ENCODE measurements around the gene FCSK.
"Not testable (repeated sequence)": the region's sequence is repeated elsewhere in the genome, so short reads cannot be mapped to it uniquely, and the experiment has no call there.

FCSK gene

DNA sequence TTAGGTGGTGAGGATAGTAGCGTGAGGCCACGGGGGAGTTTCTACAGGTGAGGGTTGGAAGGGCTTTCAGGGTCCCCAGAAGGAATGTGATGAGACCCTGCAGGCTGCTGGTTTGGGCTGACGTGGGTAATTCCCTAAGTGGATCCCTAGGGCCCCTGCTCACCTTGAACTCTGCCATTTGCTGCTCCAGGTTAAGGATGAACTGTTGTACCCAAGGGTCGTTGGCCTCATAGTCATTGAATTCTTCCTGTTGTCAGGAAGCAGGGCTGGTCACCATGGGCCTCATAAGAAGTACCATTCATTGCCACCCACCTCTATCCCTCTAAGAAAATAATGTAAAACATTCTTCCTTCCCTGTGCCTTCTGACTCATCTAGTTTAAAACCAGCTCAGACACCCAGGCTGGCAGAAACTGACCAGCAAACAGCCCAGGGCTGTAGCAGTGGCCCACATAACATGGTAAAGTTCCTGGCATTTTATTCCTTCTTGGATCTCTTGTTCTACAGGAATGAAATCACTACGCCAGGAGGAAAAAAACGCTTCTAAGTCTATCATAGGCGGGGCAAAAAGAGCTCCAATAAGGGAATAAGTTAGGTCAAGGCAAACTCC is 27.6 kb downstream of the FCSK start:
- no peak for DNase-seq

DNA sequence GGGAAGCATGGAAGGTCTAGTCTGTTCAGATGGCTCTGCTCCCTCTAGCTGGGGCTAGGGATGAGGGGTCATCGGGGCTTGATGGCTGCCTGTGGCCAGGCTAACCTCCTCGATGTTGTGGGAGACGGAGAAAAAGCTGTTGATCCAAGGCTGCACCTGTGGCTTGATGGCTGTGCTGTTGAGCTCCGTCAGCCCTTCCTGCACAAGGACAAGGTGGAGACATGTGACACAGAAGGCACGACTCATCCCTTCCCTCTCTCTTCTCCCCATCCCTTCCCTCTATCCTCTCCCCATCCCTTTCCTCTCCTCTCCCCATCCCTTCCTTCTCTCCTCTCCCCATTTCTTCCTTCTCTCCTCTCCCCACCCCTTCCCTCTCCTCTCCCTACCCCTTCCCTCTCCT is 28.2 kb downstream of the FCSK start:
- no peak for DNase-seq

DNA sequence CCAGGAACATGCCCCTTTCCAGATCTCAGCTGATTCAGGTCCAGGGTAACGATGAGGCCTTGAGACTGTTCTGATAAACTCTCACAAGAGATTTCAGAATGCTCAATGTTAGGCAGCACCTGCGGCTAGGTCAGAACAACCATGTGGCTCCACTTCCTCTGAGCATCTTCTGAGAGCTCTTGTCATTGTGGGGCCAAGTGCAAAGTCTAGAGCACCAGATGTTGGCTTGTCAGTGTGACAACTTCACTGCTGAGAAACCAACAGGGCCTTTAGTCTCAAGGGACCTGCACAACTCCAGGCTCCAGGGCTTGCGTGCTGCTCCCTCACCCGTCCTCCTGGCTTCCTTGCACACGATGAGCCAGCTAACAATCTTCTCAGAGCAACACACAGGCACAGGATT is 29.0 kb downstream of the FCSK start:
- no peak for DNase-seq

- no peak for DNase-seq
Observed at GRCh38 chr16:70484867-70485266, 30.5 kb downstream of the FCSK start.

GRCh38 chr16:70490261-70490660 is 35.9 kb downstream of the FCSK start:
- peak; percentile 88 for DNase-seq

GRCh38 chr16:70493802-70494201 is 39.4 kb downstream of the FCSK start:
- DNase-seq = no peak

- no peak for DNase-seq
Observed at GRCh38 chr16:70494202-70494770, 39.9 kb downstream of the FCSK start.

DNA sequence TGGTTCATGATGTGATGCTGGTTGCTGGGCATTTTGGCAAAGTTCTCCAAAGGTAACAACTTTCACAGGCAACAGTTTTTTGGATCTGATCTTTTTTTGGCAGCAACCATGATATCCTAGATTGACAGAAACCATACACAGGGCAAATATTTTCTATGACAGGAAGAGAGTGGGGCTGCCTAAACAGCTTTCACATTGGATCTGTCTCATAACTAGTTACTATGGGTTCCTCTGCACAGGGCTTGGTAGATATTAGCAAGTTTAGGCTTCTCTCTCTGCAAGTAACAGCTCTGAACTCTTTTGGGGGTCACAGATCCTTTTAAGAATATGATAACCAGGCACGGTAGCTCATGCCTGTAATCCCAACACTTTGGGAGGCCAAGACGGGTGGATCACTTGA is 40.4 kb downstream of the FCSK start:
- no peak for DNase-seq

GRCh38 chr16:70495425-70496182 is 41.2 kb downstream of the FCSK start:
- peak; percentile 94 for DNase-seq

DNA sequence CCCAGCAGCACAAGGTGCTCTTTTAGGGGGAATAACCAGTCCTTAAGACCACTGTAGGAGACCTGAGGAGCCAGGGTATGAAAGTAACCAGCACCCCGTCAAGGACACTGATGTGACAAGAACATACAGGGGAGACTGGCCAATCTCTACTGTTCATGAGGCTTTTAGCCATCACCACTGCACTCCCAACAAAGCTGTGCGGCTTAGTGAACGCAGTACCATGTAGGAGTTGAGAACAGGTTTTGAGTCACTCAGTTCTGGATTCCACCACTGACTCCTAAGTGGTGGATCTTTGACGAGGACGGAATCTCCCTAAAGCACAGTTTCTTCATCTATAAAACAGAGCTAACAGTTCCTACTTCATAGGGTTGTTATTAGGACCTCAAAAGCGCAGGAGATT is 42.1 kb downstream of the FCSK start:
- DNase-seq = no peak

DNA sequence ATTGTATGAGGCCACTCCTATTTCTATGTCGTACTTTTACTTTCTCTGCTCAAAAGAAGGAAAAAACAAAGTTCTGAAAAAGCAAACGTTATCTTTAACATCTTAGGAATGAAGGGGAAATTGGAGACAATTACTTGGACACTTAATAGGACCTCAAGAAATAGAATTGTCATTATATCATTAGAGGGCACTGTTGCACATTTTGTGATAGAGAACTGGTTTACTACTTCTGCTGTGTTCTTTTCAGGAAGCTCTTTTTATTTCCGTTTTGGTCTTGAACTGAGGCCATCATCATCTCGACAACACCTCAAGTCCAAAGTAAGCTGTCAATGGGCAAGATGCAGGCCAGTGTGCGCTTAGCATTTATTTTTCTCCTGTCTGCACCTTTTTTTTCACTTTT is 54.4 kb downstream of the FCSK start:
- DNase-seq = no peak

DNA sequence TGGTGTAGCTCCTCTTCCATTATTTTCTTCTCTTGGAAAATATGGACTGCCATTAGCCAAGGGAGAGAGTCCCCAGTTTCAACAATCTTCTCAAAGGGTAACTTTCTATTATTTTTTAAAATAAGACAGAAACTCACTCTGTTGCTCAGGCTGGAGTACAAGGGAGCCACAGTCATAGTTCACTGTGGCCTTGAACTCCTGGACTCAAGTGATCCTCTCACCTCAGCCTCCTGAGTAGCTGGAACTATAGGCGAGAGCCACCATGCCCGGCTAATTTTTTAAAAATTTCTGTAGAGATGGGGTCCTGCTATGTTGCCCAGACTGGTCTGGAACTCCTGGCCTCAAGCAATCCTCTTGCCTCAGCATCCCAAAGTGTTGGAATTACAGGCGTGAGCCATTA is 55.8 kb downstream of the FCSK start:
- DNase-seq = no peak

GRCh38 chr16:70511833-70512232 is 57.4 kb downstream of the FCSK start:
- no peak for DNase-seq

DNA sequence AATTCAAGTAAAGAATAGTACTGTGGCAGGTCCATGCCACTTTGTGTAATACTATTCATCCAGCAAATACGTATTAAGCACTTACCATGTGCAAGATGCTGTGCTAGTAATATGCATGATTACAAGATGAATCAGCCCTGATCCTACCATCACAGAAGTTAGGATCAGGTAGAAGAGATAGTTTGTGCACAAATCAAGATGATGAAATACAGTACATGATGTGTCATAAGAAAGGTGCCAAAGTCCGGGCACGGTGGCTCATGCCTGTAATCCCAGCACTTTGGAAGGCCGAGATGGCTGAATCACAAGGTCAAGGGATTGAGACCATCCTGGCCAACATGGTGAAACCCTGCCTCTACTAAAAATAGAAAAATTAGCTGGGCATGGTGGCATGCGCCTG is 58.1 kb downstream of the FCSK start:
- no peak for DNase-seq

GRCh38 chr16:70520612-70521297 is 66.4 kb downstream of the FCSK start:
- DNase-seq = no peak

DNA sequence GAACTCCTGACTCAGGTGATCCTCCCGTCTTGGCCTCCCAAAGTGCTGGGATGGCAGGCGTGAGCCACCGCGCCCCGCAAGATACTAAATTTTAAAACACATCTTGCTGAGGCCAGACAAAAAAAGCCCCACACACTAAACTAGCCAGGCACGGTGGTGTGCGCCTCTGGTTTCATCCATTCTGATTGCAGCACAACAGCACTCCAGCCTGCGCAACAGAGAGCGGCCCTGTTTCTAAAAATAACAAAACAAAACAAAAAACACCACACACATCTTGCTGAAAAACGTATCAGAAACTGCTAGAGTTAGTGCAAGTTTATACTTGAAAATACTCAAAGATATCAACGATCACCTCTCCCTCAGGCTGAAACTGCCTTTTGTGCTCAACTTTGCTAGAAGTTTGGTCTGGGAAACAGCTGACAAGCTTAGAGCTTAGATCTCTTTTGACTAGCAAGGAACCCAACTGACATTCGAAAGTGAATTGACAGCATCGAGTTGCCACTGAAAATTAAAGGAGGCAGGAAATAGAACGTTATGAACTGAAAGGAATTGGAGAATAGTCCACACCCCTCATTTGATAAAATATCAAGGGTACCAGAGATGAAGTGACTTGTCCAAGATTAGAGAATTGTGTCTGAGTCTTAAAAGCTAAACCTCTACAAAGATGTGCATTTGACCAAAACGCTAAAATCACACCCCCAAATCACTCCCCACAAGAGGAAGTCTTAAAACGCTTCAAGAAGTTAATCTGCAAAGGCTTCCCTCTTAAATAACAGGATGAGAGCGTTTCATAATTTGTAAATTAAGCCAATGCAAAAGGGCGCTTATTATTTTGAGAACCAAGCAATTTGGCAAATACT is 68.1 kb downstream of the FCSK start:
- DNase-seq = no peak

DNA sequence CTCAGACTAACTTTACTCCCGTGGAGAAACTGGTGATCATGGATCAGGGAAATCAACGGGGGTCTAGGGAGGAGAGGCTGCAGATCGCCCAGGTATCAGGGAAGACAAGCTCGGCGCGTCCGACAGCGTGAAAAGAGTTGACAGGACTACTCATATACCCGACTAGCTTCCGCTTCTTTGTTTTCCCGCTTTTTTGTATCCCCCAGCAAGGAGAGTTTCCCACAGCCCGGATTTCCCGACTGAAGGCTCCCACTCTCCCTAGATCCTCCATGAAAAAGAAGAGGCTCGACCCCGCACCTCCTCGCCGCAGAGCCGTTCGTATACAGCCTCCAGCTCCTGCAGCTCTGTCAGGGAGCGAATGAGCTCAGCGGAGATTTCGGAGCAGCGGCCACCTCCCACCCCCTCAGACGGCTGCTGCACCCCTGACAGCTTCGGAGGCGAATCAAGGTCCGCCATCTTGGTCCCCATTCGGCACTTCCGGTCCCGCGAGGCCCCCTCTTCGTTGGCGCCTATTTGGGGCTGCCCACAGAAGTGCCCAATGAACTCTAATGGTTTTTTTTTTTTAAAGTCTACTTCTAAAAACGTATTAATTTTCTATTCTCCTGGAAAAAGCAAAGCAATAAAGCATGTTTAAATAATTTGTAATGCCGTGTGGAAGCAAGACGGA is 68.8 kb downstream of the FCSK start, which contains the start of gene COG4:
Gene COG4, minus strand, starts transcription at position 479 of the 667 bp plus-strand sequence. Its CDS starts 11 bp downstream, at position 468.
- DNase-seq = peak; percentile 73

DNA sequence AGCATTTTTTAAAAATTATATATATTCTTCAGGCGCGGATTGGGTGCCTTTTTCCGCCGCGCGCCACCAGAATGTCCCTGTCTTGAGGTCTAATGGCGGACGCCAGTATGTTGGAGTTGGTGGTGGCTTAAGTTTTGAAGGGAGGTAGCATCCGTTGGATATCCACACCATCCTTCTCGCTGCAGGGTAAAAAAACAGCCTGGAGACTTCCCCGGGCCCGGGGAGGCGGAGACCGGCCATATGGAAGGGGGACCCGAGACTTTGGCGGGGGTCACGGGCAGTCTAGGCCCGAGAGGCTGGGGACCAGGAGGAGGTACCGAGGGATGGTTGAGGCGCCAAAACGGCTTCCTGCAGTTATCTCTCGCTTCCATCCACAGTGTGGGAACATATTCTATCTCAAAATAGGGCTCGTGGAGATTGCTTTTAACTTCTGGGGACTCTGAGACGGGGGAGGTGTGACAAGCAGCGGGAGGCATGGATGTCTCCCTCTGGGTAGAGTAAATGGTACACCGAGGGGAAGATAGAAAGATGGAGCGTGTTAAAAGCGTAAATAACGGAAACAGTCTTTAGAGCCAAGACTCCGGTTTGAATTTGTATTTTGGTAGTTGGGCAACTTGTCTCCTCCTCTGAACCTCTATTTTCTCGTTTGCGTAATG is 69.5 kb downstream of the FCSK start, which contains the start of gene SF3B3:
Gene SF3B3, plus strand, starts transcription at position 74 of the 656 bp plus-strand sequence. CDS start 2,841 bp downstream, outside the sequence.
- DNase-seq = peak; percentile 71

DNA sequence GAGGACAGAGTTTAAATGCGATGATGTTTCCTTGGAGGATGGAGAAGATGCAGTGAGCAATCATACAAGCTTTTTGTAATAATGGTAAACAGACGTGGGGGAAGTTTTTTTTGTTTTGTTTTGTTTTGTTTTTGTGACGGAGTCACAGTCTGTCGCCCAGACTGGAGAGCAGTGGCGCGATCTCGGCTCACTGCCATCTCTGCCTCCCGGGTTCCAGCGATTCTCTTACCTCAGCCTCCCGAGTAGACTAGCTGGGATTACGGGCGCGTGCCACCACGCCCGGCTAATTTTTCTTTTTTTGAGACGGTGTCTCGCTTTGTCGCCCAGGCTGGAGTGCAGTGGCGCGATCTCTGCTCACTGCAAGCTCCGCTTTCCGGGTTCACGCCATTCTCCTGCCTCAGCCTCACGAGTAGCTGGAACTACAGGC is 70.0 kb downstream of the FCSK start:
- DNase-seq = not testable (repeated sequence)

- DNase-seq = no peak
Observed at GRCh38 chr16:70526403-70526802, 72.0 kb downstream of the FCSK start.

- DNase-seq = no peak
Observed at GRCh38 chr16:70527315-70527996, 73.1 kb downstream of the FCSK start.
